GM21529 (cell line): ENCODE measurements around the gene RIMBP2.

ENCODE experiments used
- ATAC-seq: cut with Tn5 transposase; IDR thresholded peaks from one replicate; pipeline ENCODE4 v1.9.1; 2021; ENCODE audit not compliant: unreplicated experiment

The RIMBP2 gene

DNA sequence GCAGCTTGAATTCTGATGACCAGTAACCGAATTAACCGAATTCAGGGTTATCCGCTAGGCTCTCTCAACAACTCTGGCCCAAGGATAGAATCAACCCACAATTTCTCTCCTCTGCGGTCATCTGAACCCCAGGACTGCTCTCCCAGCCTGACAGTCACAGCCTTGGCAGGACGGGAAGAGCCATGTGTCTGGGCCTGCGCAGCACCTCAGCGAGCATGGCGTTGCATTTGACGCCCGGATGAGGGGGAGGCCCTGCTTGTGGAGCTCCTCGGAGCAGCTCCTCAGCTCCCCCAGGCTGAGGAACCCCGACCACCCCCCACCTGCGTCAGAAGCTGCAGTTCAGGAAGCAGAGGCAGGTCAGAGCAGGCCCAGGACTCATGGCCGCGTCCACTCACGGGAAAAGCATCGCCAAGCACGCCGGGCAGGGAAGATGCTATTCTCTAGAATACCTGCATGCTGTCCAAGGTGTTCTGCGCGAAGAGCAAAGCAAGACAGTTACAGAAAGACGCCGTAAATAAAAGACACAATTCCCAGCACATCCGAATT lies 247.3 kb downstream of the RIMBP2 start:
- no peak for ATAC-seq

- ATAC-seq, result no peak
Measured at GRCh38 chr12:130468186-130468585, 247.9 kb downstream of the RIMBP2 start.

DNA sequence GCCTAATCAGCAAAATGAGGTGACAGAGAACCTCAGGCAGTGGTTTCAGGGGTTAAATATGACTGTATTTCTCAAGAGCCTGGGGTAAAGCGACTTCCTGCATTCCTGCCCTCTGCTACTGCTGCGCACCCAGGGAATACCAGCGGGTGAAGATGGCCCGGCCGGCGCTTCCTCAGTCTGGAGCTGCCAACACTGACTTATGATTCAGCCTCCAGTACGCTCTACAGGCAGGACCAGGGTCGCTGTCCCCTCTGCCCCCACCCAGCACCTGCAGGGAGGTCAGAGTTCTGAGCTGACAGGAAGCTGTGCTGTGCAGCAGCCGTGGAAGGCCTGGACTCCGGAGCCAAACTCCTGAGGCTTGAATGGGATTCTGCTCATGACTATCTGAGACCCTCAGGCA lies 250.5 kb downstream of the RIMBP2 start:
- no peak for ATAC-seq

DNA sequence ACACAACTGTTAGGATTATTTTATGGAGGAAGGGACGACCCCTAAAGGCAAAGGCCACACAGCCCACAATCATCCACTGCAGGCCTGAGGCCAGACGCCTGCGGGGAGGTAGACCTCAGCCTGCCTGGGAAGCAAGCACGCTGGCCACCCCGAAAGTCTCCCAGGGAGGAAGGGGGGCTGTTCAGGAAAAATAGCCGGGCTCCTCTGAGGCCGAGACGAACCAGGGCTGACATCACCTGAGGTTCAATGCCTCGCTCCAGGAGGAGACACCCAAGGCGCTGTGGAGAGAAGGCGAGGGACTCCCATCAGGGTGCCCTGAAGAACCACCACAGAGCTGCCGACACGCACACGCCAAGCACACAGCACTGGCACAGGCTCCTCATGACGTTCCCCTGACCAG lies 251.1 kb downstream of the RIMBP2 start:
- ATAC-seq, result no peak

DNA sequence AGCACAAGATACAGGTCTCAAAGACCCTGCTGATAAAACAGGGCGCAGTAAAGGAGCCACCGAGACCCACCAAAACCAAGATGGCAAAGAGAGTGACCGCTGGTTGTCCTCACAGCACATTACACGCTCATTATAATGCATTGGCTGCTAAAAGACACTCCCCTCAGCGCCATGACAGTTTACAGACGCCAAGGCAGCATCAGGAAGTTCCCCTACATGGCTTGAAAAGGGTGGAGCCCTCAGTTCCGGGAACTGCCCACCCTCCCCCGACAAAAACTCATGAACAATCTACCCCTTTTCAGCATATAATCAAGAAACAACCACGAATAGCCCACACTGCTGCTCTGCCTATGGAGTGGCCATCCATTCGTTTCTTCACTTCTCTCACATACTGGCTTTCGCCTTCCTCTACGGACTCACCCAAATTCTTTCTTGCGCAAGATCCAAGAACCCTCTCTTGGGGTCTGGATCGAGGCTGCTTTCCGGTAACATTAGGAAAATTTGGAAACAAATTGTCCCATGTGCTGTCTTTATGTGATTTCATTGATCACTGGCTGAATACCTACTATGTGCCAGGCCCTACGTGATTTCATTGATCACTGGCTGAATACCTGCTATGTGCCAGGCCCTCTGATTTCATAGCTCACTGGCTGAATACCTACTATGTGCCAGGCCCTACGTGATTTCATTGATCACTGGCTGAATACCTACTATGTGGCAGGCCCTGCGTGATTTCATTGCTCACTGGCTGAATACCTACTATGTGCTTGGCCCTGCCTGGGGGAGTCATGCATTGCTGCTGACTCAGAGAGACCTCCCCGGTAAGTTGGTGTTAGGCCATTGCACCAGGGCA lies 252.1 kb downstream of the RIMBP2 start:
- ATAC-seq, result no peak

DNA sequence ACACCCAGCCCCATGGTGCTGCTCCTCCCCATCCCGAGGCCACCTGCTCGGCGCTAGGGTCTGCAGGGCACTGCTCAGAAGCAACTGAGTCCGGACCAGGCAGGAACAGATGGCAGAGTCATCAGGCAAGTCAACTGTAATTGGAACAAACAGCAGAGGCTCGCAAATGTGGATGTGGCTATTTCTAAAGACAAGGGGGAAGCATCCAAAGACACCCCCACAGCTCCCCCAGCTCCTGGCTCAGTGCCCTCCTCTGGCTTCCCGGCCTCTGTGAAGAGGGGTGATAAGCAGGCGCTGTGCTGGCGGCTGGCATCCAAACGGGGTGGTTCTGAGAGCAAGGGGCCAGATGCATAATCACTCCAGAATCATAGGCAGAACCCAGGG lies 252.8 kb downstream of the RIMBP2 start:
- ATAC-seq, result no peak

DNA sequence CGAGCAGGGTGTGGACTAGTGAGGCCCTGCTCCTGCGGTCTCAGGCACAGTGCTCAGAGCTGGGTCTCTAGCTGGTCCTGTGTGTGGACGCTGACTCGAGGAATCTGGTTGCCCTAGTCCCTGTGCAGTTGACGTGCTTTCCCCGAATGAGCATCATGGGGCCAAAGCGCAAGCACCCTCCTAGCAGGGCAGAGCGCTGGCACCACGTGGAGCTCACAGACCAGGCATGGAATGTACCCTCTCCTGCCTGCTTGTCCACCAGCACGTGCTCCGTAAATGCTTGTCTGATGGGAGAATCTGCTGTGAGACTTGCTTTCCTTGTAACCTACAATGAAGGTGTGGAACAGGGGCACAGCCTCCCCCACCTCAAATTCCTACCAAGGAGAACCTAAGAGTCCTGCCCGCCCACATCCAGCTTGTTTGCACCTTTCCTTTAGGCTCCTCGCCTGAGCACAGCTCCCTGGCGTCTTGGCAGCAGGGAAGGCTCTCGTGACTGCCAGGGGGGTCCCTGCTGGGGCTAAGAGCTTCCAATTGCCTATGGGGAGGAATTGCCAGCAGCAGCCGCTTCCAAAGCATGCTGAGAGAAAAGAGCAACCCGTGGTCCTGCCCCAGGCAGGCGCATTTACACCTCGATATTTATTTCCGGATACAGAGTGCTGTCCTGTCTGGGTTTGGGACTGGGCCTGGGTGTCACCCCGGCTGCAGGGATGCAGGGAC lies 253.4 kb downstream of the RIMBP2 start:
- ATAC-seq, result no peak

GRCh38 chr12:130461839-130462557 lies 254.1 kb downstream of the RIMBP2 start:
- ATAC-seq, result no peak

DNA sequence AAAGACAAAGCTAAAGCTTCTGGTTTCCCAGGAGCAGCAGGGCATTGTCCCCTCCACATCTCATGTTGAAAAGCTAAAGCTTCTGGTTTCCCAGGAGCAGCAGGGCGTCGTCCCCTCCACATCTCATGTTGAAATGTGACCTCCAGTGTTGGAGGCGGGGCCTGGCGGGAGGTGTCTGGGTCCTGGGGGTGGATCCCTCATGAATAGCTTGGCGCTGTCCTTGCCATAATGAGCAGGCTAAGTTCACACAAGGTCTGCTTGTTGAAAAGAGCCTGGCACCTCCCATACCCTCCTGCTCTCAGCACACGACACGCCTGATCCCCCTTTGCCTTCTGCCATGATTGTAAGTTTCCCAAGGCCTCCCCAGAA lies 254.7 kb downstream of the RIMBP2 start:
- ATAC-seq, result no peak

GRCh38 chr12:130460611-130461446 lies 255.3 kb downstream of the RIMBP2 start:
- ATAC-seq, result no peak

GRCh38 chr12:130459916-130460315 lies 256.2 kb downstream of the RIMBP2 start:
- ATAC-seq, result no peak

DNA sequence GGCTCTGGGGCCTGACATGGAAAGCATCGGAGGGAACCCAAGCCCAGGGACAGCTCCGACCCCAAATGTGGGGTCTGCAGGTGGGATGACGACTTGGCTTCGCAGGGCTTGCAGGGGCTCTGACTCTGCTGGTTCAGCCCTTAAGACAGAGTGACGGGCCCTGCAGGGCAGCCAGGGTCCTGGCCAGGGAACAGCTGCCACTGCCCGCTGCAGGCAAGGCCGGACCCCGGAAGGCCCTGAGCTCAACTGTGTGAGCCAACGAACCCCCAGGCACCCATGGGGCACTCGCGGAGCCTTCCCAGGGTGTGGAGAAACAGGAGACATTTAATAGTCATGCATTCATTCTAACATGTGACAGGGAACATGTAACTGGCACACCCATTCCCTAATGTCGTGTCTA lies 257.8 kb downstream of the RIMBP2 start:
- no peak for ATAC-seq

DNA sequence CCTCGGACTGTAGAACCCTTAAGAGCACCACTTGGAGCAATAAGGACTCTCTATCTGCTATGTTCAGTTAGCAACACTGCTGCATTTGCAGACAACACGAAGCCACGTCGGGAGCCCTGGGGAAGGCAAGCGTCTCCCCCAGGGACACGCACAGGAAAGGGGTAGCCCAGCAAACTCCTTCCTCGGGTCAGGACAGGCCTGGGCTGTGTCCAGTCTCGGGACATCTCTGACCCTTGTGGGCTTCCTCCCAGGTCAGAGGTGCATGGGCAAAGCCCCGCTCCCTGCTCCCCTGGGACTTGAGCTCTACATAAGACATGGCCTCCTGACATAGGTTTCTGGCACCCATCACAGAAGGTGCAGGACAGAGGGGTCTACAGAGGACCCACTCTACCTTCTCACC lies 258.9 kb downstream of the RIMBP2 start:
- no peak for ATAC-seq

GRCh38 chr12:130456375-130457199 lies 259.5 kb downstream of the RIMBP2 start:
- ATAC-seq, result no peak

- ATAC-seq, result no peak
Measured at GRCh38 chr12:130455161-130455560, 260.9 kb downstream of the RIMBP2 start.

- no peak for ATAC-seq
Measured at GRCh38 chr12:130454296-130454695, 261.8 kb downstream of the RIMBP2 start.

GRCh38 chr12:130452546-130452945 lies 263.6 kb downstream of the RIMBP2 start:
- no peak for ATAC-seq

GRCh38 chr12:130451001-130451930 lies 264.8 kb downstream of the RIMBP2 start:
- ATAC-seq, result no peak

- no peak for ATAC-seq
Measured at GRCh38 chr12:130449291-130449690, 266.8 kb downstream of the RIMBP2 start.
